ENCODE results near the gene DOCK3.

Gene DOCK3

GRCh38 chr3:50724831-50725230 is 50.1 kb downstream of the DOCK3 start:
- TF ChIP-seq CTCF (IDR thresholded peaks at IDR 0.05): no peak

GRCh38 chr3:50734985-50735384 is 60.3 kb downstream of the DOCK3 start:
- DNase-seq: no peak
- no peak for TF ChIP-seq CTCF (IDR thresholded peaks at IDR 0.05)
- Histone ChIP-seq H3K27ac (no peak overlapping the region), H3K9me3 (peaks cover 0 to 14% (median 0%) of the 10 kb centered on the region in 3 donors), H3K4me3 (no peak overlapping the region), H3K4me1 (no peaks in the 10 kb centered on the region), H3K36me3 (no peaks in the 10 kb centered on the region), H3K27me3 (no peaks in the 10 kb centered on the region)
- intact Hi-C loops (cut with DNase I; ENCODE audit: low total_unique reads): no loop called here

More at GRCh38 chr3:50724831-50725230, 50.1 kb downstream of the DOCK3 start:
- Histone ChIP-seq H3K4me1 (no peaks in the 10 kb centered on the region), H3K9me3 (no peaks in the 10 kb centered on the region), H3K4me3 (no peak overlapping the region), H3K27ac (no peak overlapping the region), H3K27me3 (no peaks in the 10 kb centered on the region), H3K36me3 (no peaks in the 10 kb centered on the region)
- intact Hi-C loops (cut with DNase I; ENCODE audit: low total_unique reads): no loop called here
- no peak for DNase-seq

GRCh38 chr3:50737193-50737905 is 62.6 kb downstream of the DOCK3 start:
- H3K9me3 ChIP-seq: peaks cover 0 to 14% (median 0%) of the 10 kb centered on the region in 3 donors
- DNase-seq: no peak
- intact Hi-C loops (cut with DNase I; ENCODE audit: low total_unique reads): no loop called here
- no peak overlapping the region for H3K4me3 ChIP-seq
- H3K27ac ChIP-seq: no peak overlapping the region
- H3K27me3 ChIP-seq: no peaks in the 10 kb centered on the region
- no peak for TF ChIP-seq CTCF (IDR thresholded peaks at IDR 0.05)
- H3K36me3 ChIP-seq: no peaks in the 10 kb centered on the region
- H3K4me1 ChIP-seq: no peaks in the 10 kb centered on the region

GRCh38 chr3:50737906-50738598 is 63.3 kb downstream of the DOCK3 start:
- Histone ChIP-seq H3K4me3 (no peak overlapping the region), H3K4me1 (no peaks in the 10 kb centered on the region), H3K27me3 (no peaks in the 10 kb centered on the region), H3K9me3 (peaks cover 0 to 14% (median 0%) of the 10 kb centered on the region in 3 donors), H3K36me3 (no peaks in the 10 kb centered on the region), H3K27ac (no peak overlapping the region)
- intact Hi-C loops (cut with DNase I; ENCODE audit: low total_unique reads): no loop called here
- TF ChIP-seq CTCF (IDR thresholded peaks at IDR 0.05): no peak
- no peak for DNase-seq

- H3K4me1 ChIP-seq: no peaks in the 10 kb centered on the region
- H3K4me3 ChIP-seq: no peak overlapping the region
- intact Hi-C loops (cut with DNase I; ENCODE audit: low total_unique reads): no loop called here
- no peaks in the 10 kb centered on the region for H3K27me3 ChIP-seq
- H3K36me3 ChIP-seq: no peaks in the 10 kb centered on the region
- no peak for DNase-seq
- H3K27ac ChIP-seq: no peak overlapping the region
- H3K9me3 ChIP-seq: no peaks in the 10 kb centered on the region
- TF ChIP-seq CTCF (IDR thresholded peaks at IDR 0.05): no peak
These were observed 68.9 kb downstream of the DOCK3 start for GRCh38 chr3:50743643-50744042.

Data from tibial artery (tissue), 4 donors.